HepG2 (cell line): ENCODE data around the gene KATNB1. TPM values are rescaled to one million over a fixed set of nuclear protein-coding genes. Genes with fewer than 3 reads are reported as not detected.

Source experiments
- BRD4 ChIP-seq: sonication (generic); formaldehyde crosslinking; IDR thresholded peaks from 2 replicates; pipeline ENCODE4 v1.4.0; 2020; ENCODE audit warnings: missing genetic modification reagents
- FLYWCH1 ChIP-seq: sonication (generic); formaldehyde crosslinking; IDR thresholded peaks from 2 replicates; pipeline ENCODE4 v1.8.1; 2023; ENCODE audit warnings: mild to moderate bottlenecking, missing genetic modification reagents
- FOXP4 ChIP-seq: sonication (generic); formaldehyde crosslinking; IDR thresholded peaks from 2 replicates; pipeline ENCODE4 v1.4.0; 2020; ENCODE audit warnings: missing genetic modification reagents
- GMEB1 ChIP-seq: sonication (generic); formaldehyde crosslinking; IDR thresholded peaks from 2 replicates; pipeline ENCODE4 v1.5.1; 2020; ENCODE audit warnings: missing genetic modification reagents, mild to moderate bottlenecking, borderline replicate concordance
- HMG20B ChIP-seq: conservative IDR thresholded peaks from 2 replicates; pipeline ENCODE4 v1.6.1; 2016; ENCODE audit warnings: missing genetic modification reagents, missing compliant biosample characterization
- IKZF1 ChIP-seq: fragments of 450-650 bp; IDR thresholded peaks from 2 replicates; pipeline ENCODE4 v1.7.1; 2016
- KDM1A ChIP-seq: IDR thresholded peaks from 2 replicates; pipeline ENCODE4 v1.6.1; 2016; ENCODE audit warnings: missing compliant biosample characterization
- KDM4B ChIP-seq: sonication (generic); formaldehyde crosslinking; IDR thresholded peaks from 2 replicates; pipeline ENCODE4 v1.4.0; 2020; ENCODE audit warnings: missing genetic modification reagents
- MTF2 ChIP-seq: sonication (generic); formaldehyde crosslinking; IDR thresholded peaks from 2 replicates; pipeline ENCODE4 v1.5.0; 2020; ENCODE audit warnings: missing genetic modification reagents, borderline replicate concordance
- MXD1 ChIP-seq: sonication (generic); formaldehyde crosslinking; IDR thresholded peaks from 2 replicates; pipeline ENCODE4 v1.4.0; 2020; ENCODE audit warnings: mild to moderate bottlenecking, missing genetic modification reagents
- MYNN ChIP-seq: sonication (generic); formaldehyde crosslinking; IDR thresholded peaks from 2 replicates; pipeline ENCODE4 v1.4.0; 2020; ENCODE audit warnings: mild to moderate bottlenecking, low read depth, missing genetic modification reagents
- RBFOX2 ChIP-seq: fragments of 200-400 bp; formaldehyde crosslinking; IDR thresholded peaks from 2 replicates; pipeline ENCODE4 v1.6.1; 2017; ENCODE audit warnings: low read depth, mild to moderate bottlenecking, low read length
- ZBTB25 ChIP-seq: IDR thresholded peaks from 2 replicates; pipeline ENCODE4 v1.6.1; 2018; ENCODE audit warnings: missing genetic modification reagents
- ZHX2 ChIP-seq, 2 experiments: sonication (generic) in 1 of 2; formaldehyde crosslinking in 1 of 2; IDR thresholded peaks; 2 replicates each; pipeline versions ENCODE4 v1.6.1 to v1.9.0; 2014 to 2022; ENCODE audit warnings: antibody characterized with exemption in 1 of 2, borderline replicate concordance in 1 of 2, inconsistent platforms in 1 of 2, low read depth in 1 of 2, missing genetic modification reagents in 1 of 2
- ZNF460 ChIP-seq: sonication (generic); formaldehyde crosslinking; IDR thresholded peaks from 2 replicates; pipeline ENCODE4 v1.5.1; 2020; ENCODE audit warnings: missing genetic modification reagents, mild to moderate bottlenecking, borderline replicate concordance
- ZNF543 ChIP-seq: sonication (generic); formaldehyde crosslinking; IDR thresholded peaks from 2 replicates; pipeline ENCODE4 v1.4.0; 2020; ENCODE audit warnings: mild to moderate bottlenecking, missing genetic modification reagents
- ZNF567 ChIP-seq: sonication (generic); formaldehyde crosslinking; IDR thresholded peaks from 2 replicates; pipeline ENCODE4 v1.8.1; 2023; ENCODE audit warnings: mild to moderate bottlenecking, missing genetic modification reagents, borderline replicate concordance
- ZNF660 ChIP-seq: sonication (generic); formaldehyde crosslinking; IDR thresholded peaks from 2 replicates; pipeline ENCODE4 v1.5.1; 2020; ENCODE audit warnings: mild to moderate bottlenecking, low read depth, missing genetic modification reagents, borderline replicate concordance
- ZNF839 ChIP-seq: sonication (generic); formaldehyde crosslinking; IDR thresholded peaks from 2 replicates; pipeline ENCODE4 v1.4.0; 2020; ENCODE audit warnings: missing genetic modification reagents, mild to moderate bottlenecking, borderline replicate concordance
- polyA plus RNA-seq, 8 experiments: library from polyadenylated mRNA; depleted of rRNA in 3 of 8; stranded (reverse) in 7 of 8; unstranded in 1 of 8; fragments of >200 nt; fragmentation: Illumina TruSeq in 4 of 8; extraction: Trizol in 4 of 8; gene quantifications; 2 replicates each; pipeline versions ENCODE4 v1.2.1 to v1.2.3, GENCODE V29; 2011 to 2016; ENCODE audit warnings: low read depth in 4 of 8, missing spikeins in 1 of 8, mixed read lengths in 1 of 8; ENCODE audit not compliant: insufficient read depth in 1 of 8
- total RNA-seq, 5 experiments: library from RNA; depleted of rRNA; stranded (reverse); fragments of >200 nt; fragmentation: Illumina TruSeq; extraction: Trizol; gene quantifications; 2 replicates each; pipeline ENCODE4 v1.2.3, GENCODE V29; 2016; ENCODE audit warnings: low read depth in 1 of 5

KATNB1 gene
- total and polyA plus RNA-seq, 2 of the 13 experiments (the other 11 are each of a cell fraction or from before 2014, with no cell fraction given), result 31.5 to 43.5 TPM

- no peak for TF ChIP-seq ZNF543 (CRISPR knock-in tag)
- TF ChIP-seq KDM1A (CRISPR knock-in tag), result 0 out of 2 replicates have a peak, but pooled peaks have one; percentile 35
- no peak for TF ChIP-seq ZNF567
- TF ChIP-seq IKZF1, result no peak
- no peak for TF ChIP-seq MXD1 (CRISPR knock-in tag)
- TF ChIP-seq ZNF660 (CRISPR knock-in tag), result no peak
- peak; percentile 74; the same call in 1 of the 2 replicates for TF ChIP-seq ZNF460 (CRISPR knock-in tag)
- no peak for TF ChIP-seq FOXP4 (CRISPR knock-in tag)
- no peak for TF ChIP-seq HMG20B (CRISPR knock-in tag)
- no peak for TF ChIP-seq MTF2 (CRISPR knock-in tag)
- TF ChIP-seq ZNF839 (CRISPR knock-in tag), result no peak
- 0 out of 2 replicates have a peak, but pooled peaks have one; percentile 6 for TF ChIP-seq ZHX2 (IDR thresholded peaks at IDR 0.05; ENCODE audit: low read depth)
- no peak for TF ChIP-seq ZHX2 (CRISPR knock-in tag; IDR thresholded peaks at IDR 0.05; ENCODE audit: borderline replicate concordance)
- no peak for TF ChIP-seq ZBTB25
- TF ChIP-seq FLYWCH1 (CRISPR knock-in tag), result no peak
- no peak for TF ChIP-seq RBFOX2
- TF ChIP-seq GMEB1 (CRISPR knock-in tag), result no peak
- TF ChIP-seq BRD4, result peak; percentile 55; the same call in 1 of the 2 replicates
- no peak for TF ChIP-seq MYNN
- no peak for TF ChIP-seq KDM4B (CRISPR knock-in tag)
Measured at GRCh38 chr16:57703416-57704010, 32.1 kb upstream of the KATNB1 start (continued).
